ENCODE data around the gene MOSMO. TPM values are rescaled to one million over a fixed set of nuclear protein-coding genes. Genes with fewer than 3 reads are reported as not detected.

MOSMO gene
- total RNA-seq, 1 experiment from 2014 or later = 27.6 TPM

GRCh38 chr16:21994856-21995465 is 12.9 kb upstream of the MOSMO start:
- H3K9me2 ChIP-seq (ENCODE audit: insufficient read depth) = no peaks in the 10 kb centered on the region
- no peak overlapping the region for H3K4me3 ChIP-seq (replicated peaks in 1 of 2; ENCODE audit: low read depth in 1 of 2, low read length in 2 of 2)
- H4K20me1 ChIP-seq (ENCODE audit: insufficient read depth) = no peaks in the 10 kb centered on the region
- no peaks in the 10 kb centered on the region for H3K27me3 ChIP-seq (ENCODE audit: insufficient read depth, low read length)
- H3K4me2 ChIP-seq (ENCODE audit: low read length) = no peak overlapping the region
- DNase-seq (ENCODE audit: low read depth, low spot score) (no peak), ATAC-seq (no peak)
- ChIA-PET POLR2A (no interaction called here), RAD21 (ENCODE audit: low non-redundant PET in 1 of 2, low total read pairs in 2 of 2, uncharacterized antibody in 2 of 2, unreplicated experiment in 2 of 2) (no interaction called here), CTCF (no interaction called here)
- H3K4me1 ChIP-seq (ENCODE audit: control insufficient read depth in 1 of 2, insufficient read depth in 2 of 2, low read length in 2 of 2) = peaks cover 0 to 3% of the 10 kb centered on the region in 2 experiments; a peak in 2 of 4 replicates
- TF ChIP-seq ZNF274 (IDR thresholded peaks at IDR 0.05; ENCODE audit: low read depth, low read length) (no peak), ZFX (IDR thresholded peaks at IDR 0.05) (no peak), REST (IDR thresholded peaks at IDR 0.05; ENCODE audit: low read depth) (no peak), MAX (IDR thresholded peaks at IDR 0.05) (no peak), EZH2phosphoT487 (IDR thresholded peaks at IDR 0.05; ENCODE audit: borderline replicate concordance) (no peak), SIN3A (IDR thresholded peaks at IDR 0.05; ENCODE audit: low read depth) (no peak), EZH2 (IDR thresholded peaks at IDR 0.05) (no peak), EGR1 (IDR thresholded peaks at IDR 0.05; ENCODE audit: low read depth) (no peak), TCF7L2 (IDR thresholded peaks at IDR 0.05; ENCODE audit: borderline replicate concordance, extremely low read depth, insufficient read depth, insufficient read length) (no peak), ATF3 (IDR thresholded peaks at IDR 0.05) (no peak), SP1 (IDR thresholded peaks at IDR 0.05; ENCODE audit: low read depth) (no peak), ELF1 (IDR thresholded peaks at IDR 0.05; ENCODE audit: borderline replicate concordance, low read depth) (no peak), CEBPB (IDR thresholded peaks at IDR 0.05; ENCODE audit: low read depth) (no peak), POLR2AphosphoS5 (IDR thresholded peaks at IDR 0.05; ENCODE audit: low read depth, low read length) (no peak), CTCF (IDR thresholded peaks at IDR 0.05 in 2 of 3, conservative IDR thresholded peaks at IDR 0.05 in 1 of 3; ENCODE audit: borderline replicate concordance in 1 of 3, insufficient read depth in 1 of 3, low read depth in 2 of 3, low read length in 2 of 3) (no peak), POLR2A (IDR thresholded peaks at IDR 0.05; ENCODE audit: borderline replicate concordance, extremely low read depth, insufficient read depth, insufficient read length) (no peak), RAD21 (IDR thresholded peaks at IDR 0.05; ENCODE audit: low read depth) (no peak), JUND (IDR thresholded peaks at IDR 0.05) (no peak), CBX3 (IDR thresholded peaks at IDR 0.05; ENCODE audit: low read depth) (no peak)
- no peaks in the 10 kb centered on the region for H3K9me3 ChIP-seq (ENCODE audit: control insufficient read depth in 1 of 2, insufficient read depth in 1 of 2, low read depth in 1 of 2, low read length in 2 of 2)
- no TSS peak for BruUV-seq (replicated peaks)
- H2AFZ ChIP-seq (ENCODE audit: low read depth, low read length, poor library complexity, severe bottlenecking) = no peak overlapping the region
- no peaks in the 10 kb centered on the region for H3K36me3 ChIP-seq (ENCODE audit: control insufficient read depth in 1 of 2, insufficient read depth in 2 of 2, low read length in 2 of 2)
- no peaks in the 10 kb centered on the region for H3K79me2 ChIP-seq (ENCODE audit: insufficient read depth, low read length)
- no peak overlapping the region for H3K9ac ChIP-seq (ENCODE audit: low read length)
- H3K27ac ChIP-seq (ENCODE audit: low read depth, low read length) = no peak overlapping the region
- intact Hi-C loops (cut with micrococcal nuclease) = no loop called here
